Gastroesophageal sphincter (tissue), 3 donors: Measurements from ENCODE around the gene KLHL28.

Experiments
- POLR2AphosphoS5 ChIP-seq: sonication (generic); formaldehyde crosslinking; IDR thresholded peaks from one replicate; pipeline ENCODE4 v1.6.1; 2017; ENCODE audit warnings: antibody characterized with exemption
- TF ChIP-seq, protein P1 (sequence below), 4 experiments: fragments of 200-600 bp in 2 of 4; fragments of 450-650 bp in 2 of 4; sonication (generic) in 1 of 4; IDR thresholded peaks; one replicate each; pipeline ENCODE4 v1.5.1; 2017 to 2019; ENCODE audit warnings: antibody characterized with exemption in 4 of 4, mild to moderate bottlenecking in 2 of 4, moderate library complexity in 2 of 4

GRCh38 chr14:44982594-44982993, 20.8 kb upstream of the KLHL28 start:
- TF ChIP-seq, protein P1, sequence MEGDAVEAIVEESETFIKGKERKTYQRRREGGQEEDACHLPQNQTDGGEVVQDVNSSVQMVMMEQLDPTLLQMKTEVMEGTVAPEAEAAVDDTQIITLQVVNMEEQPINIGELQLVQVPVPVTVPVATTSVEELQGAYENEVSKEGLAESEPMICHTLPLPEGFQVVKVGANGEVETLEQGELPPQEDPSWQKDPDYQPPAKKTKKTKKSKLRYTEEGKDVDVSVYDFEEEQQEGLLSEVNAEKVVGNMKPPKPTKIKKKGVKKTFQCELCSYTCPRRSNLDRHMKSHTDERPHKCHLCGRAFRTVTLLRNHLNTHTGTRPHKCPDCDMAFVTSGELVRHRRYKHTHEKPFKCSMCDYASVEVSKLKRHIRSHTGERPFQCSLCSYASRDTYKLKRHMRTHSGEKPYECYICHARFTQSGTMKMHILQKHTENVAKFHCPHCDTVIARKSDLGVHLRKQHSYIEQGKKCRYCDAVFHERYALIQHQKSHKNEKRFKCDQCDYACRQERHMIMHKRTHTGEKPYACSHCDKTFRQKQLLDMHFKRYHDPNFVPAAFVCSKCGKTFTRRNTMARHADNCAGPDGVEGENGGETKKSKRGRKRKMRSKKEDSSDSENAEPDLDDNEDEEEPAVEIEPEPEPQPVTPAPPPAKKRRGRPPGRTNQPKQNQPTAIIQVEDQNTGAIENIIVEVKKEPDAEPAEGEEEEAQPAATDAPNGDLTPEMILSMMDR (IDR thresholded peaks at IDR 0.05) = no peak
- TF ChIP-seq POLR2AphosphoS5 = no peak
